Caco-2 (cell line): ENCODE data around the gene ITPRIPL2. TPM values are rescaled to one million over a fixed set of nuclear protein-coding genes. Genes with fewer than 3 reads are reported as not detected.

ENCODE experiments used
- BruUV-seq: library from RNA; stranded (reverse); fragments of 400-500 nt; replicated peaks from 2 replicates; lab custom pipeline; 2021; lab: Mats Ljungman, UMichigan
- CTCF ChIA-PET: fragments of 300-600 bp; sonication (Branson Sonifier 250); formaldehyde crosslinking; loops from one replicate; lab custom pipeline; 2022; ENCODE audit warnings: antibody characterized with exemption; lab: Charles Lee
- POLR2A ChIA-PET: fragments of 300-600 bp; sonication (Branson Sonifier 250); formaldehyde crosslinking; loops from one replicate; lab custom pipeline; 2022; ENCODE audit warnings: antibody characterized with exemption; lab: Charles Lee
- DNase-seq, 2 experiments: peaks; one replicate each; pipeline versions ENCODE4 v3.0.0 to v3.0.0-alpha.2; 2020 to 2022
- H3K27me3 ChIP-seq: replicated peaks from 2 replicates; pipeline ENCODE4 v1.6.0; 2011; ENCODE audit warnings: low read length; ENCODE audit not compliant: control insufficient read depth, insufficient read depth
- H3K36me3 ChIP-seq: 2 replicates; pipeline ENCODE4 v1.5.1; 2011; ENCODE audit warnings: low read length; ENCODE audit not compliant: control insufficient read depth, insufficient read depth
- H3K4me1 ChIP-seq: fragments of 250-450 bp; sonication (Bioruptor Pico); 2 replicates; pipeline ENCODE4 v1.5.1; 2020; ENCODE audit warnings: mild to moderate bottlenecking
- H3K4me3 ChIP-seq: 2 replicates; pipeline ENCODE4 v1.5.1; 2011; ENCODE audit warnings: low read depth, mild to moderate bottlenecking, control low read depth, low read length
- H3K9me3 ChIP-seq: fragments of 250-450 bp; sonication (Bioruptor Pico); 2 replicates; pipeline ENCODE4 v1.5.1; 2020; ENCODE audit warnings: mild to moderate bottlenecking, moderate library complexity
- H3K27ac Mint-ChIP-seq: one replicate; pipeline ENCODE4 v1.8.0; 2022; ENCODE audit warnings: mixed read lengths; ENCODE audit not compliant: unreplicated experiment
- H3K27me3 Mint-ChIP-seq: one replicate; pipeline ENCODE4 v1.8.0; 2022; ENCODE audit warnings: mixed read lengths; ENCODE audit not compliant: insufficient read depth, unreplicated experiment
- H3K36me3 Mint-ChIP-seq: one replicate; pipeline ENCODE4 v1.8.0; 2022; ENCODE audit warnings: mild to moderate bottlenecking, mixed read lengths; ENCODE audit not compliant: insufficient read depth, unreplicated experiment
- H3K4me1 Mint-ChIP-seq: one replicate; pipeline ENCODE4 v1.8.0; 2022; ENCODE audit warnings: low read depth, mixed read lengths; ENCODE audit not compliant: unreplicated experiment
- H3K4me3 Mint-ChIP-seq: one replicate; pipeline ENCODE4 v1.8.0; 2022; ENCODE audit warnings: mild to moderate bottlenecking, moderate library complexity, mixed read lengths; ENCODE audit not compliant: unreplicated experiment
- H3K9me3 Mint-ChIP-seq: one replicate; pipeline ENCODE4 v1.8.0; 2022; ENCODE audit warnings: mixed read lengths; ENCODE audit not compliant: unreplicated experiment
- intact Hi-C: fragments of 100-400 bp; cut with micrococcal nuclease; formaldehyde crosslinking; loops from one replicate; pipeline ENCODE4 v1.10.0; 2022; ENCODE audit not compliant: unreplicated experiment
- total RNA-seq: library from RNA; stranded (reverse); gene quantifications from 2 replicates; pipeline ENCODE4 v1.2.3, GENCODE V29; 2022
- TF ChIP-seq, protein P1 (sequence below), 2 experiments: fragments of 200-600 bp in 1 of 2; IDR thresholded peaks; 1 replicate in 1 of 2; 2 replicates in 1 of 2; pipeline versions ENCODE4 v1.5.1 to v1.8.0; 2011 to 2022; ENCODE audit warnings: antibody characterized with exemption in 1 of 2, control low read depth in 1 of 2, inconsistent platforms in 1 of 2, low read depth in 1 of 2, low read length in 1 of 2, mild to moderate bottlenecking in 1 of 2, moderate library complexity in 1 of 2; ENCODE audit not compliant: insufficient read depth in 1 of 2, severe bottlenecking in 1 of 2, unreplicated experiment in 1 of 2

Gene ITPRIPL2
- total RNA-seq, 1 experiment from 2014 or later = 24.5 TPM

- no peak overlapping the region for H3K4me3 Mint-ChIP-seq
- H3K27me3 ChIP-seq = no peaks in the 10 kb centered on the region
- H3K4me3 ChIP-seq = no peak overlapping the region
- H3K27me3 Mint-ChIP-seq = peaks cover 3% of the 10 kb centered on the region
- no peaks in the 10 kb centered on the region for H3K4me1 ChIP-seq
- no peak for DNase-seq
- no peak overlapping the region for H3K27ac Mint-ChIP-seq
- peaks cover 8% of the 10 kb centered on the region for H3K9me3 Mint-ChIP-seq
- CTCF ChIA-PET = no interaction called here
- intact Hi-C loops = no loop called here
- TF ChIP-seq, protein P1, sequence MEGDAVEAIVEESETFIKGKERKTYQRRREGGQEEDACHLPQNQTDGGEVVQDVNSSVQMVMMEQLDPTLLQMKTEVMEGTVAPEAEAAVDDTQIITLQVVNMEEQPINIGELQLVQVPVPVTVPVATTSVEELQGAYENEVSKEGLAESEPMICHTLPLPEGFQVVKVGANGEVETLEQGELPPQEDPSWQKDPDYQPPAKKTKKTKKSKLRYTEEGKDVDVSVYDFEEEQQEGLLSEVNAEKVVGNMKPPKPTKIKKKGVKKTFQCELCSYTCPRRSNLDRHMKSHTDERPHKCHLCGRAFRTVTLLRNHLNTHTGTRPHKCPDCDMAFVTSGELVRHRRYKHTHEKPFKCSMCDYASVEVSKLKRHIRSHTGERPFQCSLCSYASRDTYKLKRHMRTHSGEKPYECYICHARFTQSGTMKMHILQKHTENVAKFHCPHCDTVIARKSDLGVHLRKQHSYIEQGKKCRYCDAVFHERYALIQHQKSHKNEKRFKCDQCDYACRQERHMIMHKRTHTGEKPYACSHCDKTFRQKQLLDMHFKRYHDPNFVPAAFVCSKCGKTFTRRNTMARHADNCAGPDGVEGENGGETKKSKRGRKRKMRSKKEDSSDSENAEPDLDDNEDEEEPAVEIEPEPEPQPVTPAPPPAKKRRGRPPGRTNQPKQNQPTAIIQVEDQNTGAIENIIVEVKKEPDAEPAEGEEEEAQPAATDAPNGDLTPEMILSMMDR (IDR thresholded peaks at IDR 0.05; ENCODE audit: insufficient read depth in 1 of 2, low read depth in 1 of 2, low read length in 1 of 2, severe bottlenecking in 1 of 2, unreplicated experiment in 1 of 2) = no peak
- H3K36me3 ChIP-seq = no peaks in the 10 kb centered on the region
- no peaks in the 10 kb centered on the region for H3K36me3 Mint-ChIP-seq
- no peaks in the 10 kb centered on the region; the same call in 1 of the 2 replicates for H3K9me3 ChIP-seq
- BruUV-seq = no TSS peak
- no peaks in the 10 kb centered on the region for H3K4me1 Mint-ChIP-seq
- POLR2A ChIA-PET = no interaction called here
These were observed 29.8 kb downstream of the ITPRIPL2 start for GRCh38 chr16:19143599-19143956.

DNA sequence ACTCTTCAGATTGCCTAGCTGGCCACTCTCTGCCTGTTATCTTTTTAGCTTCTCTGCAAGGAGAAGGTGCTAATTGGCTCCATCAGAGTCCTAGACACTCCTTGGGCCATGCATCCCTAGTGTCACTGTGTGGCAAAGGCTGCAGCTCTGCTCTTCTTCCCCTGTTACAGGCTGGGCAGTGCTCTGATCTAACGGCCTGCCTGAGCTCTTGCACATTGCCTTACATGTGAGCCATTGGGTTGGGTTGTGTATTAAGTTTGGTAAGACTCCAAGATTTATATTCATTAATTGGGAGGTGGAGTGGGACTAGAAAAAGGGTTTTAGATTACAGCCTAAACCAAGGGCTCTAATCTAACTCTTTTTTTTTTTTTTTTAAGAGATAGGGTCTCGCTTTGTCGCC, 31.2 kb downstream of the ITPRIPL2 start:
- TF ChIP-seq, protein P1 (IDR thresholded peaks at IDR 0.05; ENCODE audit: insufficient read depth in 1 of 2, low read depth in 1 of 2, low read length in 1 of 2, severe bottlenecking in 1 of 2, unreplicated experiment in 1 of 2) = no peak
- Mint-ChIP-seq H3K9me3 (peaks cover 10% of the 10 kb centered on the region), H3K4me1 (no peaks in the 10 kb centered on the region), H3K27ac (no peak overlapping the region), H3K27me3 (peaks cover 5% of the 10 kb centered on the region), H3K36me3 (no peaks in the 10 kb centered on the region), H3K4me3 (no peak overlapping the region)
- no peaks in the 10 kb centered on the region; the same call in 1 of the 2 replicates for H3K9me3 ChIP-seq
- DNase-seq = no peak
- no peaks in the 10 kb centered on the region for H3K36me3 ChIP-seq
- H3K4me1 ChIP-seq = no peaks in the 10 kb centered on the region
- no TSS peak for BruUV-seq
- no peak overlapping the region for H3K4me3 ChIP-seq
- ChIA-PET CTCF (no interaction called here), POLR2A (no interaction called here)
- no peaks in the 10 kb centered on the region for H3K27me3 ChIP-seq
- intact Hi-C loops = no loop called here

- ChIA-PET POLR2A (no interaction called here), CTCF (interaction anchor here (0.7 kb wide), 1 partner anchor 20 kb away, joined by 7 read pairs; no protein-coding TSS in a partner anchor)
- Mint-ChIP-seq H3K27me3 (peaks cover 7% of the 10 kb centered on the region), H3K36me3 (no peaks in the 10 kb centered on the region), H3K9me3 (peaks cover 10% of the 10 kb centered on the region), H3K4me1 (no peaks in the 10 kb centered on the region), H3K4me3 (no peak overlapping the region), H3K27ac (no peak overlapping the region)
- H3K4me1 ChIP-seq = no peaks in the 10 kb centered on the region
- TF ChIP-seq, protein P1 (IDR thresholded peaks at IDR 0.05; ENCODE audit: insufficient read depth in 1 of 2, low read depth in 1 of 2, low read length in 1 of 2, severe bottlenecking in 1 of 2, unreplicated experiment in 1 of 2) = no peak
- H3K4me3 ChIP-seq = no peak overlapping the region
- no peak for DNase-seq
- no peaks in the 10 kb centered on the region for H3K27me3 ChIP-seq
- no peaks in the 10 kb centered on the region for H3K36me3 ChIP-seq
- intact Hi-C loops = no loop called here
- no peaks in the 10 kb centered on the region; the same call in 1 of the 2 replicates for H3K9me3 ChIP-seq
- BruUV-seq = no TSS peak
These were observed 33.4 kb downstream of the ITPRIPL2 start for GRCh38 chr16:19147126-19147525.
